Type B pancreatic cell (in vitro differentiated cells): ENCODE data around the gene PON1. TPM values are rescaled to one million over a fixed set of nuclear protein-coding genes. Genes with fewer than 3 reads are reported as not detected.

Experiments used
- DNase-seq: peaks from one replicate; pipeline ENCODE4 v3.0.0; 2021; ENCODE audit warnings: mixed read lengths; ENCODE audit not compliant: unreplicated experiment; ENCODE audit errors: extremely low spot score
- H3K27ac Mint-ChIP-seq: 2 replicates; pipeline ENCODE4 v1.8.0; 2021; ENCODE audit warnings: mild to moderate bottlenecking, mixed read lengths
- H3K27me3 Mint-ChIP-seq: 2 replicates; pipeline ENCODE4 v1.8.0; 2021; ENCODE audit warnings: mixed read lengths
- H3K36me3 Mint-ChIP-seq: 2 replicates; pipeline ENCODE4 v1.8.0; 2021; ENCODE audit warnings: mixed read lengths
- H3K4me1 Mint-ChIP-seq: one replicate; pipeline ENCODE4 v1.8.0; 2021; ENCODE audit warnings: mixed read lengths; ENCODE audit not compliant: unreplicated experiment
- H3K4me3 Mint-ChIP-seq: 2 replicates; pipeline ENCODE4 v1.8.0; 2021; ENCODE audit warnings: mild to moderate bottlenecking, mixed read lengths
- H3K9me3 Mint-ChIP-seq: 2 replicates; pipeline ENCODE4 v1.8.0; 2021; ENCODE audit warnings: mixed read lengths
- CTCF ChIP-seq: fragments of 200-600 bp; sonication (generic); conservative IDR thresholded peaks from 2 replicates; pipeline ENCODE4 v1.5.0; 2021; ENCODE audit warnings: antibody characterized with exemption, mild to moderate bottlenecking
- total RNA-seq: library from RNA; stranded (reverse); gene quantifications from 2 replicates; pipeline ENCODE4 v1.2.1, GENCODE V29; 2021; ENCODE audit warnings: low replicate concordance

PON1 gene
- total RNA-seq, 1 donor from 2014 or later, result 0.99 TPM

DNA sequence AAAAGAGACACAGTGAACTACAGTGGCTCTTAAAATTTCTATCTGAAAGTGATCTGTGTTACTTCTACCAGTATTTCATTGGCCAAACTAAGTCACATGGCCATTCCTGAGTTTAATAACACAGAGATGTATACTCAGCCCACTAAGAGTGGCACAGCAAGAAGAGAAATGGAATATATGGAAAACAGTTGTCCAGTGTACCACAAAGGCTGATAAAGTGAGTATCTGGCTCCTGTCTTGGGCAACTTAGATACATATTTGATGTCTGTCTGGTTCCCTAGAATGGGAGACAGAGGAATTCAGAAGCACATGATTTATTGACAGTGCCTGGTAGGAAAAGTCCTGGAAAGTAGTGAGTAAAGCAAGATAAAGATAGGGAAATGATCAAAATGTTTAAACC is 10.1 kb upstream of the PON1 start:
- Mint-ChIP-seq H3K36me3 (no peaks in the 10 kb centered on the region), H3K9me3 (no peaks in the 10 kb centered on the region), H3K27me3 (no peaks in the 10 kb centered on the region), H3K4me1 (no peaks in the 10 kb centered on the region), H3K27ac (no peak overlapping the region), H3K4me3 (no peak overlapping the region)
- no peak for DNase-seq
- no peak for TF ChIP-seq CTCF

DNA sequence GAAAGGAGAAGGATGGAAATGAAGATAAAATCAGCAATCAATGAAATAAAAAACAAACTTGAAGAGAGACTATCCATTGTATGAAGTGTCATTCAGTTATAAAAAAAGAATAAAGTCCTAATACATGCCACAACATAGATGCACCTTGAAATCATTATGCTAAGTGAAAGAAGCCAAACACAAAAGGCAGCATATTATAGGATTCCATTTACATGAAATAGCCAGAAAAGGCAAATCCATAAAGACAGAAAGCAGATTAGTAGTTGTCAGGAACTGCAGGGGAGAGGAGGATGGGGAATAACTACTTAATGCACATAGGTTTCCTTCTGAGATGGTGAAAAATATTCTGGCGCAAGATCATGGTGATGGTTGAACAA is 6.6 kb upstream of the PON1 start:
- Mint-ChIP-seq H3K27me3 (peaks cover 9% of the 10 kb centered on the region), H3K4me1 (no peaks in the 10 kb centered on the region), H3K27ac (no peak overlapping the region), H3K9me3 (peaks cover 5% of the 10 kb centered on the region), H3K36me3 (no peaks in the 10 kb centered on the region), H3K4me3 (no peak overlapping the region)
- DNase-seq, result no peak
- no peak for TF ChIP-seq CTCF

DNA sequence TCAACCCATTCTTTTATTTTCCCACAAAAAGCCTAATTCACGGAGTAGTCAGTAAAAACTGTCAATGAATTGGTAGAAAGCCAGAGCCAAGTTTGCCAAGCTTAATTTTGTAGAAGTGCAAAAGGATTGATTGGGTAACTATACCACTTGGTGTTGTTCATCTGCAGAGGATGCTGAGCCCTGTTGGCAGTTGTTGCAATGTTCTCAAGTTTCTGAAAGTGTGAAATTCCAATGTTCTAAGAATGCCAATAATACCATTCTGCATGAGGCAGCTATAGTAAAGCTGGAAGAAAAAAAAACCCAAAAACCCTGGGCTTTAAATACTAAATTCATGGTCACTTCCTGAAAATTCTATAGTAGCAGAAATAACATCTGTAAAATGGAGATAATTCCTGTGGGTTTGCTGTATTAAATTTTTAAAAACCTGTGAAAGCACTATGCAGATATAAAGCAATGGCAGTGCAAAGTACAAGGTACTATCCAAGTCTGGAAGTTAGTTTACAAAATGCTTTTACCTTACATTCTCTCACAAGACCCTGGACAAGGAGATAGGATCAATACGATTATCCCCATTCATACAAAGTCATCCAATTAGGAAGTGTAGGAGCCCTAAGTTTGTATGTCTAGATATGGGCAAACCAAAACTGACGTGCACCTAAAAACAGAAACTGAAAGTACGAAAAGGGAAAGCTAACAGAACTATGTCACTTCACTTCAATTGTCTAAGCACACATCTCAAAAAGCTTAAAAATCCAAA is 6.0 kb upstream of the PON1 start:
- peaks cover 8% of the 10 kb centered on the region for H3K9me3 Mint-ChIP-seq
- H3K4me3 Mint-ChIP-seq, result no peak overlapping the region
- no peaks in the 10 kb centered on the region for H3K4me1 Mint-ChIP-seq
- H3K27ac Mint-ChIP-seq, result no peak overlapping the region
- no peak for DNase-seq
- no peak for TF ChIP-seq CTCF
- no peaks in the 10 kb centered on the region for H3K36me3 Mint-ChIP-seq
- H3K27me3 Mint-ChIP-seq, result peaks cover 15% of the 10 kb centered on the region

DNA sequence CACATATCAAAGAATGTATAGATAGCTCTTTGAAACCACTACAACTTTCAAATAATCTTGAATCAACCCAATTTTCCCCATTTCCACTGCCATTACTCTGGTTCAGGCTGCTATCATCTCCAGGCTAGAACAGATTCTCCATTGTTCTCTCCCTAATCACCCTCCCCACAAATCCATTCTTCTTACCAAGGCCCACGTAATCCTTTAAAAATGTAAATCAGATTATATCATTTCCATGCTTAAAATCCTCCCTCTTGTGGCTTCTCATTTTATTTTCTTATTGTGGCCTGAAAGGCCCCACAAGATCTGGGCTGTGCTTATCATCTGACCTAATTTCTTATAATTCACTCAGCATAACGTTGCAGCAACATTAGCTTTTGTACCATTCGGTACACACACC is 3.0 kb upstream of the PON1 start:
- Mint-ChIP-seq H3K9me3 (peaks cover 8% of the 10 kb centered on the region), H3K4me3 (no peak overlapping the region), H3K4me1 (no peaks in the 10 kb centered on the region), H3K27me3 (peaks cover 24% of the 10 kb centered on the region), H3K27ac (no peak overlapping the region), H3K36me3 (no peaks in the 10 kb centered on the region)
- no peak for DNase-seq
- TF ChIP-seq CTCF, result no peak

DNA sequence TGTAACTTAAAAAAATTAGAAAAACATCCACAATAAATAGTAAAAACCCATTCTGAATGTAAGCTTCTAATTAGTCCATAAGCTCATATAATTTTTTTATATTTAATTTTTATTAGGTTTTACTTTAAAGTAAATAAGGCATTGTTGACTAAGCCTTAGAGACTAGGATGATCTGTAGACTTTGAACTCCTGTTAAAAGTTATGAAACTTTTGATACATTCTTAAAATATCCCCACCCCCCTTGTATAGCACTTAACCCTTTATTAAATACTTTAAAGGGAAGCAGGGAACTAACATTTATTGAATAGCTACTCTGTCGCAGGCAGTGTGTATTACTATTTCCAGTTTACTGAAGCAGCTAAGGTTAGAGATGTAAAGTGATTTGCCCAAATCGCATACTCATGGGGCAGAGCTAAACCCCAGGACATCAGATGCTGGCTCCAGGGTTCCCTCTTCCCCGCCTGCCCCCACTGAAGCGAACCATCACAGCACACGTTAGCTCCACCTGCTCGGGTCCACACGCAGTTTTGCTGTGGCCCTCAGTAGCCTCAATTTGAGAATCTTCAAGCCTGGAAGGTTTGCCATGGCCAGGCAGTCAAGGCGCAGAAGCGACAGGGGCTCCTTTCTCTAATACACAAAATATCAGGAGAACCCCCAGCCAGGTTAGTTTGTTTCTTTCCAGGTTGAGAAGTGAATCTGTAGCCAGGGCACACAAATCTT is 762 bp downstream of the PON1 start:
- Mint-ChIP-seq H3K27ac (no peak overlapping the region), H3K36me3 (no peaks in the 10 kb centered on the region), H3K27me3 (peaks cover 24% of the 10 kb centered on the region), H3K9me3 (peaks cover 8% of the 10 kb centered on the region), H3K4me3 (no peak overlapping the region), H3K4me1 (no peaks in the 10 kb centered on the region)
- DNase-seq, result no peak
- no peak for TF ChIP-seq CTCF
